T-helper 2 cell treated with Interferon-gamma antibody and Interleukin-4, amounts not matched to agents 100 ng/mL and 5 ng/mL, for 36 hours (primary cell): ENCODE measurements around the gene CBFA2T3. TPM values are rescaled to one million over a fixed set of nuclear protein-coding genes. Genes with fewer than 3 reads are reported as not detected.

Source experiments
- intact Hi-C: fragments of 100-400 bp; cut with micrococcal nuclease; formaldehyde crosslinking; loops from one replicate; pipeline ENCODE4 v1.15.1; 2023
- total RNA-seq: library from RNA; stranded (reverse); gene quantifications from 2 replicates; pipeline ENCODE4 v1.2.3, GENCODE V29; 2022

The CBFA2T3 gene
- total RNA-seq, 1 donor from 2014 or later = 0.73 TPM

GRCh38 chr16:88939972-88940861 is 36.8 kb downstream of the CBFA2T3 start:
- intact Hi-C loops = loop anchor here (2.0 to 5.0 kb wide), 2 partner anchors 157 to 277 kb away; partner anchors contain the start of gene ZNF778

- intact Hi-C loops = loop anchor here (5.0 kb wide), 1 partner anchor 158 kb away; no protein-coding TSS in a partner anchor
These were observed 37.6 kb downstream of the CBFA2T3 start for GRCh38 chr16:88939245-88939971.

- intact Hi-C loops = loop anchor here (5.0 kb wide), 1 partner anchor 158 kb away; no protein-coding TSS in a partner anchor
These were observed 38.2 kb downstream of the CBFA2T3 start for GRCh38 chr16:88938777-88939244.

- intact Hi-C loops = loop anchor here (5.0 kb wide), 1 partner anchor 159 kb away; no protein-coding TSS in a partner anchor
These were observed 38.8 kb downstream of the CBFA2T3 start for GRCh38 chr16:88938119-88938776.

GRCh38 chr16:88937206-88937621 is 39.8 kb downstream of the CBFA2T3 start:
- intact Hi-C loops = loop anchor here (5.0 kb wide), 1 partner anchor 160 kb away; no protein-coding TSS in a partner anchor

- intact Hi-C loops = loop anchor here (5.0 kb wide), 1 partner anchor 161 kb away; no protein-coding TSS in a partner anchor
These were observed 40.3 kb downstream of the CBFA2T3 start for GRCh38 chr16:88936556-88937205.

GRCh38 chr16:88936008-88936555 is 40.9 kb downstream of the CBFA2T3 start:
- intact Hi-C loops = loop anchor here (5.0 kb wide), 1 partner anchor 161 kb away; no protein-coding TSS in a partner anchor

GRCh38 chr16:88934066-88934667 is 42.8 kb downstream of the CBFA2T3 start:
- intact Hi-C loops = no loop called here

- intact Hi-C loops = no loop called here
These were observed 44.1 kb downstream of the CBFA2T3 start for GRCh38 chr16:88932929-88933328.

- intact Hi-C loops = no loop called here
These were observed 45.1 kb downstream of the CBFA2T3 start for GRCh38 chr16:88931936-88932335.

GRCh38 chr16:88931373-88931900 is 45.6 kb downstream of the CBFA2T3 start:
- intact Hi-C loops = no loop called here

- intact Hi-C loops = no loop called here
These were observed 46.3 kb downstream of the CBFA2T3 start for GRCh38 chr16:88930716-88931115.

- intact Hi-C loops = no loop called here
These were observed 47.9 kb downstream of the CBFA2T3 start for GRCh38 chr16:88929091-88929445.

GRCh38 chr16:88928405-88929090 is 48.5 kb downstream of the CBFA2T3 start:
- intact Hi-C loops = no loop called here

- intact Hi-C loops = no loop called here
These were observed 49.3 kb downstream of the CBFA2T3 start for GRCh38 chr16:88927661-88928060.

- intact Hi-C loops = no loop called here
These were observed 50.0 kb downstream of the CBFA2T3 start for GRCh38 chr16:88927010-88927409.

GRCh38 chr16:88926374-88926990 is 50.5 kb downstream of the CBFA2T3 start:
- intact Hi-C loops = no loop called here

GRCh38 chr16:88925540-88925887 is 51.5 kb downstream of the CBFA2T3 start:
- intact Hi-C loops = no loop called here
